Mesenchymal stem cell (in vitro differentiated cells and primary cell): Measurements from ENCODE around the gene SLC25A19.
A peak's percentile ranks its signal among the peaks of the same experiment; 100 is the strongest.

Experiments
- DNase-seq: peaks from one replicate; pipeline ENCODE4 v3.0.0-alpha.2; 2013
- H2AFZ ChIP-seq: one replicate; pipeline ENCODE4 v1.6.1; 2013; ENCODE audit warnings: low read depth, mild to moderate bottlenecking, control low read depth, inconsistent platforms, low read length, moderate library complexity
- H2AK5ac ChIP-seq: 2 replicates; pipeline ENCODE4 v1.6.1; 2013; ENCODE audit warnings: low read length, moderate library complexity, mild to moderate bottlenecking, inconsistent platforms; ENCODE audit not compliant: severe bottlenecking
- H2BK120ac ChIP-seq: one replicate; pipeline ENCODE4 v1.6.1; 2013; ENCODE audit warnings: low read depth, mild to moderate bottlenecking, inconsistent platforms, low read length, moderate library complexity
- H2BK12ac ChIP-seq, 2 experiments: one replicate each; pipeline ENCODE4 v1.6.1; 2013; ENCODE audit warnings: inconsistent platforms in 2 of 2, low read length in 2 of 2, mild to moderate bottlenecking in 2 of 2, moderate library complexity in 2 of 2, control low read depth in 1 of 2
- H2BK15ac ChIP-seq: one replicate; pipeline ENCODE4 v1.6.1; 2013; ENCODE audit warnings: mild to moderate bottlenecking, low read depth, inconsistent platforms; ENCODE audit not compliant: poor library complexity, severe bottlenecking
- H2BK5ac ChIP-seq: 2 replicates; pipeline ENCODE4 v1.6.1; 2013; ENCODE audit warnings: low read depth, mild to moderate bottlenecking, low read length, control low read depth, inconsistent platforms; ENCODE audit not compliant: poor library complexity, severe bottlenecking
- H3K14ac ChIP-seq, 2 experiments: one replicate each; pipeline ENCODE4 v1.6.1; 2013; ENCODE audit warnings: inconsistent platforms in 2 of 2, low read length in 2 of 2, control low read depth in 1 of 2, mild to moderate bottlenecking in 1 of 2, moderate library complexity in 1 of 2
- H3K18ac ChIP-seq, 2 experiments: one replicate each; pipeline ENCODE4 v1.6.1; 2013; ENCODE audit warnings: inconsistent platforms in 2 of 2, low read length in 2 of 2, control low read depth in 1 of 2, low read depth in 1 of 2, mild to moderate bottlenecking in 1 of 2
- H3K23ac ChIP-seq, 2 experiments: one replicate each; pipeline ENCODE4 v1.6.1; 2013; ENCODE audit warnings: inconsistent platforms in 2 of 2, low read length in 2 of 2, mild to moderate bottlenecking in 2 of 2, moderate library complexity in 2 of 2, control low read depth in 1 of 2
- H3K27ac ChIP-seq: 2 replicates; pipeline ENCODE4 v1.5.1; 2013; ENCODE audit warnings: mild to moderate bottlenecking, moderate library complexity, low read length, control low read depth, inconsistent platforms; ENCODE audit not compliant: poor library complexity, severe bottlenecking
- H3K27me3 ChIP-seq, 2 experiments: 2 replicates each; pipeline versions ENCODE4 v1.6.1 to v1.7.0; 2013; ENCODE audit warnings: low read length in 2 of 2, mild to moderate bottlenecking in 2 of 2, moderate library complexity in 2 of 2, control low read depth in 1 of 2, inconsistent platforms in 1 of 2; ENCODE audit not compliant: control insufficient read depth in 1 of 2, insufficient read depth in 1 of 2
- H3K36me3 ChIP-seq, 2 experiments: 2 replicates each; pipeline versions ENCODE4 v1.6.1 to v1.7.0; 2013; ENCODE audit warnings: low read length in 2 of 2, control low read depth in 1 of 2, inconsistent platforms in 1 of 2, low read depth in 1 of 2, mild to moderate bottlenecking in 1 of 2; ENCODE audit not compliant: insufficient read depth in 2 of 2, control insufficient read depth in 1 of 2
- H3K4ac ChIP-seq, 2 experiments: one replicate each; pipeline ENCODE4 v1.6.1; 2013; ENCODE audit warnings: inconsistent platforms in 2 of 2, low read length in 2 of 2, mild to moderate bottlenecking in 2 of 2, moderate library complexity in 2 of 2, control low read depth in 1 of 2, low read depth in 1 of 2
- H3K4me1 ChIP-seq: 2 replicates; pipeline ENCODE4 v1.6.1; 2013; ENCODE audit warnings: low read depth, low read length, control low read depth; ENCODE audit not compliant: control insufficient read depth, insufficient read depth
- H3K4me2 ChIP-seq: 2 replicates; pipeline ENCODE4 v1.6.1; 2013; ENCODE audit warnings: low read length, mild to moderate bottlenecking, inconsistent platforms; ENCODE audit not compliant: poor library complexity, severe bottlenecking
- H3K4me3 ChIP-seq, 2 experiments: 2 replicates each; pipeline versions ENCODE4 v1.5.1 to v1.7.0; 2013; ENCODE audit warnings: low read length in 2 of 2, mild to moderate bottlenecking in 2 of 2, control low read depth in 1 of 2, low read depth in 1 of 2; ENCODE audit not compliant: insufficient read depth in 1 of 2
- H3K79me1 ChIP-seq: replicated peaks from 2 replicates; pipeline ENCODE4 v1.6.1; 2013; ENCODE audit warnings: mild to moderate bottlenecking, control low read depth, low read length, inconsistent platforms; ENCODE audit not compliant: poor library complexity, severe bottlenecking
- H3K9ac ChIP-seq: 2 replicates; pipeline ENCODE4 v1.7.0; 2013; ENCODE audit warnings: mild to moderate bottlenecking, low read length, moderate library complexity
- H3K9me3 ChIP-seq: 2 replicates; pipeline ENCODE4 v1.7.0; 2013; ENCODE audit warnings: mild to moderate bottlenecking, low read length; ENCODE audit not compliant: control insufficient read depth
- H4K8ac ChIP-seq: one replicate; pipeline ENCODE4 v1.6.1; 2013; ENCODE audit warnings: inconsistent platforms, mild to moderate bottlenecking, low read length, moderate library complexity
- H4K91ac ChIP-seq: one replicate; pipeline ENCODE4 v1.6.1; 2013; ENCODE audit warnings: mild to moderate bottlenecking, low read length, inconsistent platforms
- WGBS: methylation state at CpG from one replicate; pipeline ENCODE4 v1.1.7; 2013; ENCODE audit warnings: mixed read lengths; 5-methylcytosine and 5-hydroxymethylcytosine counted together

Gene SLC25A19

GRCh38 chr17:75331671-75332070, 42.4 kb upstream of the SLC25A19 start:
- no peaks in the 10 kb centered on the region for H3K4me1 ChIP-seq
- H3K18ac ChIP-seq = no peak overlapping the region
- no peak overlapping the region for H2AK5ac ChIP-seq
- no peak for DNase-seq
- H3K9me3 ChIP-seq = no peaks in the 10 kb centered on the region
- no peak overlapping the region for H2AFZ ChIP-seq
- H3K27me3 ChIP-seq = no peaks in the 10 kb centered on the region
- H3K36me3 ChIP-seq = peaks cover 12 to 31% of the 10 kb centered on the region in 2 experiments
- H3K23ac ChIP-seq = no peak overlapping the region
- H2BK15ac ChIP-seq = no peak overlapping the region
- no peak overlapping the region for H2BK5ac ChIP-seq
- no peak overlapping the region for H3K14ac ChIP-seq
- no peak overlapping the region for H2BK120ac ChIP-seq
- H4K91ac ChIP-seq = no peak overlapping the region
- H3K4me3 ChIP-seq = no peak overlapping the region
- no peak overlapping the region for H3K27ac ChIP-seq
- no peak overlapping the region for H3K4ac ChIP-seq
- no peak overlapping the region for H3K9ac ChIP-seq
- peaks cover 37% of the 10 kb centered on the region for H3K79me1 ChIP-seq
- no peak overlapping the region for H2BK12ac ChIP-seq
- no peak overlapping the region for H4K8ac ChIP-seq
- WGBS = 94% methylated on average over 4 of the region's 6 CpGs
- H3K4me2 ChIP-seq = no peak overlapping the region

- no peak overlapping the region for H3K14ac ChIP-seq
- no peak overlapping the region for H3K18ac ChIP-seq
- H3K4me1 ChIP-seq = peaks cover 5% of the 10 kb centered on the region
- no peak overlapping the region for H2AFZ ChIP-seq
- H4K8ac ChIP-seq = no peak overlapping the region
- H3K4me3 ChIP-seq = no peak overlapping the region
- WGBS = 88% methylated on average over 2 of the region's 2 CpGs
- H3K4me2 ChIP-seq = no peak overlapping the region
- H3K27ac ChIP-seq = no peak overlapping the region
- no peaks in the 10 kb centered on the region for H3K27me3 ChIP-seq
- H2BK5ac ChIP-seq = no peak overlapping the region
- H2AK5ac ChIP-seq = no peak overlapping the region
- H2BK15ac ChIP-seq = no peak overlapping the region
- H3K79me1 ChIP-seq = peaks cover 34% of the 10 kb centered on the region
- H3K9me3 ChIP-seq = no peaks in the 10 kb centered on the region
- DNase-seq = no peak
- no peak overlapping the region for H3K9ac ChIP-seq
- no peak overlapping the region for H3K4ac ChIP-seq
- no peak overlapping the region for H2BK12ac ChIP-seq
- no peak overlapping the region for H2BK120ac ChIP-seq
- no peak overlapping the region for H3K23ac ChIP-seq
- no peak overlapping the region for H4K91ac ChIP-seq
- peaks cover 24 to 37% of the 10 kb centered on the region in 2 experiments for H3K36me3 ChIP-seq
Observed at GRCh38 chr17:75327757-75328156, 38.5 kb upstream of the SLC25A19 start.

GRCh38 chr17:75326226-75326848, 37.1 kb upstream of the SLC25A19 start:
- Histone ChIP-seq H3K23ac (no peak overlapping the region), H2BK120ac (no peak overlapping the region), H3K4me1 (peaks cover 6% of the 10 kb centered on the region), H2BK15ac (no peak overlapping the region), H4K8ac (peak overlapping the region; percentile 37), H3K9me3 (no peaks in the 10 kb centered on the region), H2BK5ac (no peak overlapping the region), H2AFZ (no peak overlapping the region), H3K36me3 (peaks cover 32 to 33% of the 10 kb centered on the region in 2 experiments), H3K4me3 (no peak overlapping the region), H3K27me3 (no peaks in the 10 kb centered on the region), H3K4me2 (no peak overlapping the region), H3K27ac (no peak overlapping the region), H3K9ac (peak overlapping the region; percentile 2), H2BK12ac (no peak overlapping the region), H3K4ac (no peak overlapping the region), H3K79me1 (peaks cover 42% of the 10 kb centered on the region), H2AK5ac (no peak overlapping the region), H4K91ac (no peak overlapping the region), H3K14ac (no peak overlapping the region), H3K18ac (peak overlapping the region in 1 of 2 experiments; percentile 43)
- peak; percentile 39 for DNase-seq
- WGBS = 69% methylated on average over 5 of the region's 5 CpGs

- no peak overlapping the region for H2AK5ac ChIP-seq
- no peak overlapping the region for H3K4me2 ChIP-seq
- H3K27ac ChIP-seq = no peak overlapping the region
- peaks cover 41% of the 10 kb centered on the region for H3K79me1 ChIP-seq
- WGBS = 67% methylated on average over 7 of the region's 7 CpGs
- H2BK120ac ChIP-seq = no peak overlapping the region
- H2AFZ ChIP-seq = no peak overlapping the region
- peak overlapping the region; percentile 2 for H3K9ac ChIP-seq
- peak overlapping the region in 1 of 2 experiments; percentile 43 for H3K18ac ChIP-seq
- peaks cover 6% of the 10 kb centered on the region for H3K4me1 ChIP-seq
- no peak overlapping the region for H4K91ac ChIP-seq
- H3K9me3 ChIP-seq = no peaks in the 10 kb centered on the region
- H3K4me3 ChIP-seq = no peak overlapping the region
- no peak overlapping the region for H3K4ac ChIP-seq
- no peak overlapping the region for H3K23ac ChIP-seq
- no peak overlapping the region for H2BK5ac ChIP-seq
- H2BK15ac ChIP-seq = no peak overlapping the region
- no peak overlapping the region for H2BK12ac ChIP-seq
- H4K8ac ChIP-seq = peak overlapping the region; percentile 55
- H3K36me3 ChIP-seq = peaks cover 32 to 34% of the 10 kb centered on the region in 2 experiments
- no peaks in the 10 kb centered on the region for H3K27me3 ChIP-seq
- DNase-seq = no peak
- H3K14ac ChIP-seq = no peak overlapping the region
Observed at GRCh38 chr17:75325827-75326225, 36.6 kb upstream of the SLC25A19 start.
